GM12873 (cell line): ENCODE results near the gene PNLIPRP2.

Experiments
- CTCF ChIP-seq: IDR thresholded peaks from 2 replicates; pipeline ENCODE4 v1.5.1; 2012; ENCODE audit warnings: low read depth, mild to moderate bottlenecking, moderate library complexity, low read length, control low read depth; ENCODE audit not compliant: insufficient read depth; ENCODE audit errors: missing control alignments

PNLIPRP2 gene

GRCh38 chr10:116684781-116685180 is 64.0 kb downstream of the PNLIPRP2 start:
- TF ChIP-seq CTCF: no peak

DNA sequence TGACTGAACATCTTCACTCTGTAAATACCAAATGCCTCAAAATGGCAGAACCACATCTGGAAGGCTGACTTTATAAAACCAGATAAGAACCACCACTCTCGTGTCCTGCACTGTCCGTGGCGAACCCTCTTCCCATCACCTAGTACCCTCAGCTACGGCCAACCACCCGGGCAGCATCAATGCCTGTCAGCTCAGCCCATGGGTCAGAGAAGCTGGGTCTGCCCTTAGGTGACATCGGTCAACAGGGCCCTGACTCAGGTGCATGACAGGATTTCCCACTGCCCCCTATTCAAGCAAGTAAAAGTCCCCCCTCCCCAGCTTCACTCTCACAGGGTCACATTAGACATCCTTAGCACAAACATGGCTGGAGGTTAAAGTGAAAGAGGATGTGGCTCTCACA is 65.1 kb downstream of the PNLIPRP2 start:
- TF ChIP-seq CTCF: no peak

DNA sequence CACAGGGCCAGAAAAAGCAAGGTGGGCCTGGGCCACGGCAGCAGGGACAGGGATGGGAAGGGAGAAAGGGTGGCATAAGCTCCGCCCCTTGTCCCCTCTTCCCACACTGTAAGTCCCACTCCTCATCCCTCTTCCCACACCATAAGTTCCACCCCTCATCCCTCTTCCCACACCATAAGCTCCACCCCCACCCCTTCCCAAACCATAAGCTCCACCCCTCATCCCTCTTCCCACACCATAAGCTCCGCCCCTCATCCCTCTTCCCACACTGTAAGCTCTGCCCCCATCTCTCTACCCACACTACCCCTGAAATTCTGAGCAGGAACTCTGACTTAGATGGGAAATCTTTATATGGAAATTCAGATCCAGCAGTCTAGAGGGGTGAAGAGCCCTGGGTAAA is 65.9 kb downstream of the PNLIPRP2 start:
- TF ChIP-seq CTCF: no peak

DNA sequence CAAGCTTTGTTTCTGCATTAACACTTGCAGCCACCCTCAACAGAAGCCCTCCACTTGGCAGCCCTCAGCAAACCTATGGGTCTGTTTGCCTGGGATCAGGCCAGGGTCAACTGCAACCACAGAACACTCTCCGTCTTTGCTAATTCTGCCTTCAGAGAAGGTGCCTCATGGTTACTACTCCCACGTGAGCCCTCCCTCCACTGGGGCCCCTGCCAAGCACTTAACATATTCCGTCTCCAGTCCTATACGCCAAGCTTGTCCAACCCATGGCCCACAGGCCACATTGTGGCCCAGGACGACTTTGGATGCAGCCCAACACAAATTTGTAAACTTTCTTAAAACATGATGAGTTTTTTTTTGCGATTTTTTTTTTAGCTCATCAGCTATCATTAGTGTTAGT is 66.9 kb downstream of the PNLIPRP2 start:
- TF ChIP-seq CTCF: no peak

- TF ChIP-seq CTCF: no peak
Measured at GRCh38 chr10:116688241-116688711, 67.5 kb downstream of the PNLIPRP2 start.

DNA sequence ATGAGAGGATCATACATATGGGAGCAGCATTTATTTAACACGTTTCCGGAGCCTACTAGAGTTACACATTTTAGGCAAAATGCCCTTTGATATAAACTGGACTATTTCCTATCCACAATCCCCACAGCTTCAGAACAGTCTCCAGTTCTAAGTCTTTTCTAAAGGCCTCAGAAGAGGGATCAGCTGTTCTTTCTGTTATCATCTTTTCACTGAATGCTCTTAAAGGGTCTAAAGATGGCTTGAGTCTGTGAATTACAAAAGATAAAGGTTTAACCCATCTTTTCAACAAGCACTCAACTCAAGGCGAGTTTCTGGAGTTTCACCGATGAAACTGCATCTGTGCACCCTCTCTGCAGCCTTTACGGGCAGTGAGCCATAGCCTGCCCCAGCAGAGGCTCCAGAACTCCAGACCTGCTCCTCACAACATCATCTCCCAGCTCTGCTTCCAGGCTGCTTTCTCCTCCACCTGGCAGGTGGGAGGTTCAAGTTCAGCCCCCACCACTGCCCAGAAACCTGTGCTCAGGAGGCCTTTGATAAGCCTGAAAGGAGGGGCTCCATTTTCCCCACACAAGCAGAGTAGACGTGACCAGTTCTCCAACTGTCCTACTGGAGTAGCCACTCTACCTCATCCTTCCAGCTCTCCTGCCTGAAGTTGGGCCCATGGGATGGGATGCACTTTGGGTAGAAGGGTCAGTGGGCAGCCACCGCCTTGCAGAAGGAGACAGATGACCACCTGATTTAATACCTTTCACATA is 68.2 kb downstream of the PNLIPRP2 start:
- TF ChIP-seq CTCF: no peak

DNA sequence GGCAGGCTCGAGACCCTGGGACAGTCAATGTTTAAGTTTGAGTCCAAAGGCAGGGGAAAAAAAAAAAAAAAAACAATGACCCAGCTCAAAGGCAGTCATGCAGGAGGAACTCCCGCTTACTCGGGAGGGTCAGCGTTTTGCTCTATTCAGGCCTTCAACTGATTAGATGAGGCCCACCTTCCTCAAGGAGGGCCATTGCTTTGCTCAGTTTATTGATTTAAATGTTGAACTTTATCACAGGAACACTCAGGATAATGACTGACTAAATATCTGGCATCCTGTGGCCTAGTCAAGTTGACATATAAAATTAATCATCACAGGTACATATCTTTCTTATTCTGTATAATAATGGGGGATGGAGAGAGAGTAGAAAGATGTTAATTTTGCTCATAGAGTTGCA is 69.0 kb downstream of the PNLIPRP2 start:
- no peak for TF ChIP-seq CTCF
